RWPE1 (cell line): Measurements from ENCODE around the gene RABL2A.
"Not testable (repeated sequence)": the region's sequence is repeated elsewhere in the genome, so short reads cannot be mapped to it uniquely, and the experiment has no call there.

Experiments
- CTCF ChIA-PET: fragments of 350-600 bp; sonication (Branson Sonifier 250); formaldehyde crosslinking; extraction: SDS; loops from one replicate; lab custom pipeline; 2021; lab: Yijun Ruan, JAX
- POLR2A ChIA-PET: fragments of 400-600 bp; formaldehyde crosslinking; extraction: SDS; loops from one replicate; lab custom pipeline; 2020; ENCODE audit warnings: antibody characterized with exemption; ENCODE audit not compliant: low non-redundant PET; lab: Yijun Ruan, JAX
- DNase-seq: peaks from one replicate; pipeline ENCODE4 v3.0.0; 2012; ENCODE audit warnings: low spot score
- H3K27ac ChIP-seq: fragments of 450-650 bp; 2 replicates; pipeline ENCODE4 v1.5.1; 2017
- CTCF ChIP-seq: fragments of 450-650 bp; conservative IDR thresholded peaks from 2 replicates; pipeline ENCODE4 v1.5.1; 2017; ENCODE audit warnings: low read depth, mild to moderate bottlenecking

Gene RABL2A

GRCh38 chr2:113646217-113646616 lies 19.2 kb downstream of the RABL2A start:
- H3K27ac ChIP-seq, DNase-seq, CTCF ChIA-PET, POLR2A ChIA-PET: not testable (repeated sequence)

GRCh38 chr2:113650834-113651815 lies 24.1 kb downstream of the RABL2A start:
- DNase-seq, POLR2A ChIA-PET, H3K27ac ChIP-seq, CTCF ChIA-PET: not testable (repeated sequence)

GRCh38 chr2:113652599-113652998 lies 25.5 kb downstream of the RABL2A start:
- POLR2A ChIA-PET, H3K27ac ChIP-seq, DNase-seq, CTCF ChIA-PET: not testable (repeated sequence)

GRCh38 chr2:113656031-113656624 lies 29.1 kb downstream of the RABL2A start:
- DNase-seq, POLR2A ChIA-PET: not testable (repeated sequence)
- H3K27ac ChIP-seq: peak overlapping the region; percentile 90
- CTCF ChIA-PET: interaction anchor here (0.9 kb wide), 1 partner anchor 28 kb away, joined by 5 read pairs; no protein-coding TSS in a partner anchor

DNA sequence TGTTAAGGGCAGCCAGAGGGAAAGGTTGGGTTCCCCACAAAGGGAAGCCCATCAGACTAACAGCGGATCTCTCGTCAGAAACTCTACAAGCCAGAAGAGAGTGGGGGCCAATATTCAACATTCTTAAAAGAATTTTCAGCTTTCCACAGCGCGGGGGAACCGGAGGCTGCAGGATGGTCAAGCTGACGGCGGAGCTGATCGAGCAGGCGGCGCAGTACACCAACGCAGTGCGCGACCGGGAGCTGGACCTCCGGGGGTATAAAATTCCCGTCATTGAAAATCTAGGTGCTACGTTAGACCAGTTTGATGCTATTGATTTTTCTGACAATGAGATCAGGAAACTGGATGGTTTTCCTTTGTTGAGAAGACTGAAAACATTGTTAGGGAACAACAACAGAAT lies 30.7 kb downstream of the RABL2A start:
- DNase-seq, H3K27ac ChIP-seq, POLR2A ChIA-PET, CTCF ChIA-PET: not testable (repeated sequence)

DNA sequence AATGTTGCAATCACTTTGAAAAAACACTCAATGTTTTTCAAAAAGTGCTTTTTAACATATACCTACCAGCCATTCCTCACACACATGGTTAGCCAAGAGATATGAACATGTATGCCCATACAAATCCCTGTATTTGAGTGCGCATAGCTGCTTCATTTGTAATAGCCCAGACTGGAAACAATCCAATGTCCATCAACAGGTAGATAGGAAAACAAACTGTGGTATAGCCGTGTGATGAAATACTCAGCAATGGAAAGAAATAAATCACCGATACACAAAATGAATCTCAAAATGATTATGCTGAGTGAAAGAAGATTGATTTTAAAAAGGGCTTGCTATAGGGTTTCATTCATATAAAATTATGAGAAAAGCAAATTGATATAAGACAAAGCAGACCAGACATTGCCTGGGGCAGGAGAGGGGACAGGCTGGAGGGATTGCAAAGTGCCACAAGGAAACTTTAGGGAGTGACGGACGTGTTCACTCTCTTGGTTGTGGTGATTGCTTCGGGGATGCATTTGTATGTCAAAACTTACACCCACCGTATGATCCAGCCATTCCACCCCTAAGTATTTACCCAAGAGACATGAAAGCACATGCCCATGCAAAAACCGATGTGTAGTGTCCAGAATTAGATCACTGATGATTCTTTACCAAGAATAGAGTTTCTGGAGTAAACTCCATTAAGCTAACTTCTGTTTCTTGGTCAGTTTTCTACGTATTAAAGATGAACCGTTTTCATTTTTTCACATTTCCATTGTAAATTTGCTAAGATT lies 36.4 kb downstream of the RABL2A start:
- POLR2A ChIA-PET, DNase-seq, H3K27ac ChIP-seq, CTCF ChIA-PET: not testable (repeated sequence)

DNA sequence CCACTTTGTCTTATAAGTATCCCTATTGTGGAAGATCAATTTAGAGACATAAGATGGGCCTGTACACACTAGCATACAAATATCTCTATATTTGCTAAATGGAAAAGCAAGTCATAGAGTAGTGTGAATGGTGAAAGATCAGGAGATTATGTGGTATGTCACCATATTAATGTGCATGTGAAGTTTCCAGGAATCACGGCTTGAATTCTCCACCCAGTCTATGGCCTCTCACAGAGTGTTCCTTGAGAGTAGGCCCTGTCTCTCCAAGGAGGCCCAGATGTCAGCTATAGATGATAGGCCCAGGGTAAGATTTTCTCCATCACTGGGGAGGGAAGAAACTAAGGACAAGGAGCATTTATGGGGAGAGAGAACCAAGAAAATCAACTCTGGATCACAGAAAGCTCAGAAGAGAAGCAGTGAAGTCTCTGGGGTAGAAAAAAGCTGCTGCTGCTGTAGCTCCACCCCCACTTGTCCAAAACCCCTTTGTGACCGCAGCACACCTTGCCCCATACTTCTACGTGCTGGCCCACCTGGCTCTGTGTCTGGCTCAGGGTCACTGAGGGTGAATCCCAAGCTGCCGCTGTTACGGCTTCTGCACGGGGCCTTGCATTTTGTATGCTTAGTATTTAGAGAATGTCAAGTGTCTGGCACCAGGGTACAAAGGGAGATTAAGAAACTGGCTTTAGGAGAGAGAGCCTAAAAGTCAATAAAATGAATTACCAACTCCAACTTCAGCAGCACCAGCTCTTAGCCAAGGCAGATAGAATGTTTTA lies 37.9 kb downstream of the RABL2A start:
- POLR2A ChIA-PET, DNase-seq, CTCF ChIA-PET, H3K27ac ChIP-seq: not testable (repeated sequence)

GRCh38 chr2:113669013-113669412 lies 41.9 kb downstream of the RABL2A start:
- DNase-seq, POLR2A ChIA-PET, H3K27ac ChIP-seq, CTCF ChIA-PET: not testable (repeated sequence)

- H3K27ac ChIP-seq: no peak overlapping the region
- DNase-seq: no peak
- POLR2A ChIA-PET: no interaction called here
- no peak for TF ChIP-seq CTCF
- CTCF ChIA-PET: interaction anchor here (0.5 kb wide), 1 partner anchor 68 kb away, joined by 3 read pairs; no protein-coding TSS in a partner anchor
These were observed 45.4 kb downstream of the RABL2A start for GRCh38 chr2:113672326-113672932.

DNA sequence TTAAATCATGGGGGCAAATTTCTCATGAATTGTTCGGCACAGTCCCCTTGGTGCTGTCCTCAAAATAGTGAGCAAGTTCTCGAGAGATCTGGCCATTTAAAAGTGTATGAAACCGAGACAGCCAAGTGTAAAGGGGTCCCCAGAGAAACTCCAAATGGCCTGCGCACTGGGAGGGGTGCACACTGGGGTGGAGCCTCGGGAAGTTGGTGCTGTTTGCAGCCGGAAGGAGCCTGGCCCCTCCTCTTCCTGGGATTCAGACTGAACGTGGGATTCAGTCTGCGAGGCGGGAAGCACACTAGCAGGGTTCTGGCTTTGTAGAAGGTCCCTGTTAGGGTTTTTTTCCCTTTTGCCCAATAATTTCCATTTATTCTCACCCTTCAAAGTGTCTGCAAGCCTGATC lies 48.8 kb downstream of the RABL2A start:
- no peak for TF ChIP-seq CTCF
- CTCF ChIA-PET: no interaction called here
- no peak for DNase-seq
- H3K27ac ChIP-seq: no peak overlapping the region
- POLR2A ChIA-PET: no interaction called here
